Mesenchymal stem cell (in vitro differentiated cells and primary cell): ENCODE measurements around the gene TEAD1.
A peak's percentile ranks its signal among the peaks of the same experiment; 100 is the strongest.

ENCODE experiments used
- DNase-seq: peaks from one replicate; pipeline ENCODE4 v3.0.0-alpha.2; 2013
- H2AFZ ChIP-seq: one replicate; pipeline ENCODE4 v1.6.1; 2013; ENCODE audit warnings: low read depth, mild to moderate bottlenecking, control low read depth, inconsistent platforms, low read length, moderate library complexity
- H2AK5ac ChIP-seq: 2 replicates; pipeline ENCODE4 v1.6.1; 2013; ENCODE audit warnings: low read length, moderate library complexity, mild to moderate bottlenecking, inconsistent platforms; ENCODE audit not compliant: severe bottlenecking
- H2BK120ac ChIP-seq: one replicate; pipeline ENCODE4 v1.6.1; 2013; ENCODE audit warnings: low read depth, mild to moderate bottlenecking, inconsistent platforms, low read length, moderate library complexity
- H2BK12ac ChIP-seq, 2 experiments: one replicate each; pipeline ENCODE4 v1.6.1; 2013; ENCODE audit warnings: inconsistent platforms in 2 of 2, low read length in 2 of 2, mild to moderate bottlenecking in 2 of 2, moderate library complexity in 2 of 2, control low read depth in 1 of 2
- H2BK15ac ChIP-seq: one replicate; pipeline ENCODE4 v1.6.1; 2013; ENCODE audit warnings: mild to moderate bottlenecking, low read depth, inconsistent platforms; ENCODE audit not compliant: poor library complexity, severe bottlenecking
- H2BK5ac ChIP-seq: 2 replicates; pipeline ENCODE4 v1.6.1; 2013; ENCODE audit warnings: low read depth, mild to moderate bottlenecking, low read length, control low read depth, inconsistent platforms; ENCODE audit not compliant: poor library complexity, severe bottlenecking
- H3K14ac ChIP-seq, 2 experiments: one replicate each; pipeline ENCODE4 v1.6.1; 2013; ENCODE audit warnings: inconsistent platforms in 2 of 2, low read length in 2 of 2, control low read depth in 1 of 2, mild to moderate bottlenecking in 1 of 2, moderate library complexity in 1 of 2
- H3K18ac ChIP-seq, 2 experiments: one replicate each; pipeline ENCODE4 v1.6.1; 2013; ENCODE audit warnings: inconsistent platforms in 2 of 2, low read length in 2 of 2, control low read depth in 1 of 2, low read depth in 1 of 2, mild to moderate bottlenecking in 1 of 2
- H3K23ac ChIP-seq, 2 experiments: one replicate each; pipeline ENCODE4 v1.6.1; 2013; ENCODE audit warnings: inconsistent platforms in 2 of 2, low read length in 2 of 2, mild to moderate bottlenecking in 2 of 2, moderate library complexity in 2 of 2, control low read depth in 1 of 2
- H3K27ac ChIP-seq: 2 replicates; pipeline ENCODE4 v1.5.1; 2013; ENCODE audit warnings: mild to moderate bottlenecking, moderate library complexity, low read length, control low read depth, inconsistent platforms; ENCODE audit not compliant: poor library complexity, severe bottlenecking
- H3K27me3 ChIP-seq, 2 experiments: 2 replicates each; pipeline versions ENCODE4 v1.6.1 to v1.7.0; 2013; ENCODE audit warnings: low read length in 2 of 2, mild to moderate bottlenecking in 2 of 2, moderate library complexity in 2 of 2, control low read depth in 1 of 2, inconsistent platforms in 1 of 2; ENCODE audit not compliant: control insufficient read depth in 1 of 2, insufficient read depth in 1 of 2
- H3K36me3 ChIP-seq, 2 experiments: 2 replicates each; pipeline versions ENCODE4 v1.6.1 to v1.7.0; 2013; ENCODE audit warnings: low read length in 2 of 2, control low read depth in 1 of 2, inconsistent platforms in 1 of 2, low read depth in 1 of 2, mild to moderate bottlenecking in 1 of 2; ENCODE audit not compliant: insufficient read depth in 2 of 2, control insufficient read depth in 1 of 2
- H3K4ac ChIP-seq, 2 experiments: one replicate each; pipeline ENCODE4 v1.6.1; 2013; ENCODE audit warnings: inconsistent platforms in 2 of 2, low read length in 2 of 2, mild to moderate bottlenecking in 2 of 2, moderate library complexity in 2 of 2, control low read depth in 1 of 2, low read depth in 1 of 2
- H3K4me1 ChIP-seq: 2 replicates; pipeline ENCODE4 v1.6.1; 2013; ENCODE audit warnings: low read depth, low read length, control low read depth; ENCODE audit not compliant: control insufficient read depth, insufficient read depth
- H3K4me2 ChIP-seq: 2 replicates; pipeline ENCODE4 v1.6.1; 2013; ENCODE audit warnings: low read length, mild to moderate bottlenecking, inconsistent platforms; ENCODE audit not compliant: poor library complexity, severe bottlenecking
- H3K4me3 ChIP-seq, 2 experiments: 2 replicates each; pipeline versions ENCODE4 v1.5.1 to v1.7.0; 2013; ENCODE audit warnings: low read length in 2 of 2, mild to moderate bottlenecking in 2 of 2, control low read depth in 1 of 2, low read depth in 1 of 2; ENCODE audit not compliant: insufficient read depth in 1 of 2
- H3K79me1 ChIP-seq: replicated peaks from 2 replicates; pipeline ENCODE4 v1.6.1; 2013; ENCODE audit warnings: mild to moderate bottlenecking, control low read depth, low read length, inconsistent platforms; ENCODE audit not compliant: poor library complexity, severe bottlenecking
- H3K9ac ChIP-seq: 2 replicates; pipeline ENCODE4 v1.7.0; 2013; ENCODE audit warnings: mild to moderate bottlenecking, low read length, moderate library complexity
- H3K9me3 ChIP-seq: 2 replicates; pipeline ENCODE4 v1.7.0; 2013; ENCODE audit warnings: mild to moderate bottlenecking, low read length; ENCODE audit not compliant: control insufficient read depth
- H4K8ac ChIP-seq: one replicate; pipeline ENCODE4 v1.6.1; 2013; ENCODE audit warnings: inconsistent platforms, mild to moderate bottlenecking, low read length, moderate library complexity
- H4K91ac ChIP-seq: one replicate; pipeline ENCODE4 v1.6.1; 2013; ENCODE audit warnings: mild to moderate bottlenecking, low read length, inconsistent platforms
- WGBS: methylation state at CpG from one replicate; pipeline ENCODE4 v1.1.7; 2013; ENCODE audit warnings: mixed read lengths; 5-methylcytosine and 5-hydroxymethylcytosine counted together

Gene TEAD1

DNA sequence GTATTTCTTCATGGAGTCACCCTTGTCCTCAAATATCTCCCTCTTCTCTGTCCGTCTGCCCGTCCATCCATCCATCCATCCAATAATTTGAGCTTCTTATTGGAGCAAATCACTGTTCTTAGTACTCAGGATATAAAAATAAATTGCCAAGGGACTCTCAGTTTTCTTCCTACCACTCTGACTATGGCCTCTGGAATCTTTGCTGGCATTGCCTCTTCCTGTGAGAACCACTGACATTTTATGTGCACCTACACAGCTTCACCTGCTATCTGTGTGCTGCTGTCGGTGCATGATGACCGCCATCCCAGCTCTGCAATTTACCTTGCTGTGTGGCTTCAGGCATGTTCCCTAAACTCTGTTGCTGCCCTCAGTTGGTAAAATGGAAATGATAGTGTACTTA lies 37.9 kb downstream of the TEAD1 start:
- Histone ChIP-seq H3K9me3 (no peaks in the 10 kb centered on the region), H2BK5ac (no peak overlapping the region), H3K27ac (no peak overlapping the region), H4K8ac (no peak overlapping the region), H3K9ac (no peak overlapping the region), H3K14ac (no peak overlapping the region), H3K27me3 (no peaks in the 10 kb centered on the region), H3K4me1 (peaks cover 14% of the 10 kb centered on the region), H4K91ac (no peak overlapping the region), H3K23ac (no peak overlapping the region), H2BK15ac (no peak overlapping the region), H2BK12ac (no peak overlapping the region), H2AFZ (no peak overlapping the region), H3K18ac (no peak overlapping the region), H3K4me2 (no peak overlapping the region), H3K4ac (no peak overlapping the region), H3K36me3 (peaks cover 3 to 13% of the 10 kb centered on the region in 2 experiments), H2AK5ac (no peak overlapping the region), H3K79me1 (peaks cover 19% of the 10 kb centered on the region), H2BK120ac (no peak overlapping the region), H3K4me3 (no peak overlapping the region)
- no peak for DNase-seq
- WGBS: 97% methylated on average over 4 of the region's 4 CpGs

DNA sequence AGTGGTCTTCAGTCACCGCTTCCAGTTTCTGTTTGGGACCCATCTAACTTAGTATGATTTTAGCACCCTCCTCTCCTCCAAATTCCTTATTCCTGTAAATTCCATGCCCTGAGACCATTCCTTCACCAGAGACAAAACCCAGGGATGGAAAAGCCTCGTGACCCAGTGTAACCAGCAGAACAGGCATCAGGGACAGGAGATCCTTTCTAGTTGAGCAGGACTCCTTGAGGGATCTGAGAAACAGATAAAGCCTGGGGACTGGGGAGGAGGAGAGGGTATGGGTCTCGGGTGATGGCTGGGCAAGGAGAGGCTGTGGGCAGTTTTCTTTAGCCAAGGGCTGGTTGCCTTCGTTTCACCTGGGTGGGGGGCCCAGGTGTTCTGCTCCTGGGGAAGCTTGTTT lies 40.9 kb downstream of the TEAD1 start:
- H3K9ac ChIP-seq: no peak overlapping the region
- no peak overlapping the region for H2BK120ac ChIP-seq
- H2AK5ac ChIP-seq: peak overlapping the region; percentile 31
- WGBS: 92% methylated on average over 4 of the region's 4 CpGs
- no peak overlapping the region for H3K4me3 ChIP-seq
- no peaks in the 10 kb centered on the region for H3K9me3 ChIP-seq
- no peak for DNase-seq
- H3K18ac ChIP-seq: peak overlapping the region in 1 of 2 experiments; percentile 14
- no peak overlapping the region for H3K4me2 ChIP-seq
- H3K4ac ChIP-seq: no peak overlapping the region
- peak overlapping the region; percentile 35 for H4K8ac ChIP-seq
- H4K91ac ChIP-seq: no peak overlapping the region
- no peak overlapping the region for H3K27ac ChIP-seq
- H3K36me3 ChIP-seq: peaks cover 3 to 11% of the 10 kb centered on the region in 2 experiments
- H3K79me1 ChIP-seq: peaks cover 26% of the 10 kb centered on the region
- H2BK15ac ChIP-seq: no peak overlapping the region
- peak overlapping the region in 1 of 2 experiments; percentile 3 for H3K14ac ChIP-seq
- no peak overlapping the region for H2AFZ ChIP-seq
- H3K23ac ChIP-seq: no peak overlapping the region
- H3K4me1 ChIP-seq: peaks cover 25% of the 10 kb centered on the region
- no peak overlapping the region for H2BK5ac ChIP-seq
- no peaks in the 10 kb centered on the region for H3K27me3 ChIP-seq
- H2BK12ac ChIP-seq: peak overlapping the region in 1 of 2 experiments; percentile 19

DNA sequence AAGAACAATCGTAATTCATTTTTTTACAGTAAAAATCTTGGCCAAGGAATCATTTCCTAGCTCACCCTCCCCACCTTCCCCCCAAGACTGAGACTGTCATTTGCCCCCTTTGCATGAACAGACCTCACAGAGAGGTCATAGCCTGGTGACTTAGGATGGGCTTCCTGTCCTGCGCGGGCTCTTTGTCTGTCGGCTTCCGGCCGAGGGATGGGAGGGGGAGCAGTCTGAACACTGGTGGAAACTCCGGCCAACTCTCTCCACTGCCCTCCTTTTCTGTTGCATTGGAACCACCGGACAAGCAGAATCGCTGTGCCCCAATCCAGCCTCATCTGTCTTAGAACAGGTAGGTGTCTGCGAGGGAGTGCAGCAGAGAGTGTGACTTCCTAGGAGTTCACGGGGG lies 41.7 kb downstream of the TEAD1 start:
- H3K18ac ChIP-seq: peak overlapping the region in 1 of 2 experiments; percentile 16
- H2BK5ac ChIP-seq: no peak overlapping the region

DNA sequence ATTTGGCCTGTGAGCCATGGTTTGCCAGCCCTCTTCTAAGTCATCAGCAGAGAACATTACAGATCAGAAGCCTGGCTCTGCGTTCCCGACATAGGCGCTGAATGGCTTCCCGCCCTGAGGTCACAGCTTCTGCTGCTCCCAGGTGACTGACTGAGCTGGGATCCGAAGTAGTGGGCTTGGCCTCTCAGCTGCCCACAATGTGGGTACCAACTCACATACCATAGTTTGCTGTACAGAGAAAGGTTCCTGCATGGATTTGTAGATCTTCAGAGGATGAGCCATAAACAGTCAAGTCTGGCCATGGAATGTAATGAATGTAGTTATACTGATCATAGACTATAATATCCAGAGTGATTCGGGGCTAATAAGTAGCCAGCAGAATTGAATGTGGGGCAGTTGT lies 42.6 kb downstream of the TEAD1 start:
- H4K91ac ChIP-seq: no peak overlapping the region
- H3K27ac ChIP-seq: peak overlapping the region; percentile 72
- no peaks in the 10 kb centered on the region for H3K27me3 ChIP-seq
- H3K4me1 ChIP-seq: peaks cover 33% of the 10 kb centered on the region
- no peak overlapping the region for H2BK5ac ChIP-seq
- H3K14ac ChIP-seq: no peak overlapping the region
- peaks cover 3 to 11% of the 10 kb centered on the region in 2 experiments for H3K36me3 ChIP-seq
- no peak overlapping the region for H2BK15ac ChIP-seq
- H3K9ac ChIP-seq: no peak overlapping the region
- H3K4me3 ChIP-seq: no peak overlapping the region
- H3K23ac ChIP-seq: no peak overlapping the region
- DNase-seq: no peak
- H3K4ac ChIP-seq: no peak overlapping the region
- H3K18ac ChIP-seq: peak overlapping the region in 1 of 2 experiments; percentile 56
- H2AFZ ChIP-seq: no peak overlapping the region
- 97% methylated on average over 6 of the region's 6 CpGs for WGBS
- no peak overlapping the region for H4K8ac ChIP-seq
- H3K79me1 ChIP-seq: peaks cover 25% of the 10 kb centered on the region
- H3K9me3 ChIP-seq: no peaks in the 10 kb centered on the region
- peak overlapping the region in 1 of 2 experiments; percentile 12 for H2BK12ac ChIP-seq
- H3K4me2 ChIP-seq: peak overlapping the region; percentile 48
- H2AK5ac ChIP-seq: no peak overlapping the region
- H2BK120ac ChIP-seq: no peak overlapping the region

More for the DNA sequence above, 41.7 kb downstream of the TEAD1 start:
- DNase-seq: no peak
- no peak overlapping the region for H3K23ac ChIP-seq
- no peak overlapping the region for H3K9ac ChIP-seq
- H3K27ac ChIP-seq: no peak overlapping the region
- no peak overlapping the region for H4K8ac ChIP-seq
- H3K14ac ChIP-seq: no peak overlapping the region
- no peaks in the 10 kb centered on the region for H3K27me3 ChIP-seq
- no peak overlapping the region for H2BK120ac ChIP-seq
- H3K36me3 ChIP-seq: peaks cover 3 to 11% of the 10 kb centered on the region in 2 experiments
- no peak overlapping the region for H2BK15ac ChIP-seq
- no peak overlapping the region for H3K4me2 ChIP-seq
- H3K4me3 ChIP-seq: no peak overlapping the region
- H2AFZ ChIP-seq: no peak overlapping the region
- H3K79me1 ChIP-seq: peaks cover 25% of the 10 kb centered on the region
- H2AK5ac ChIP-seq: peak overlapping the region; percentile 31
- H4K91ac ChIP-seq: no peak overlapping the region
- H2BK12ac ChIP-seq: no peak overlapping the region
- 91% methylated on average over 10 of the region's 11 CpGs for WGBS
- H3K4me1 ChIP-seq: peaks cover 27% of the 10 kb centered on the region
- no peaks in the 10 kb centered on the region for H3K9me3 ChIP-seq
- H3K4ac ChIP-seq: no peak overlapping the region
